NT2/D1 (cell line): ENCODE measurements around the gene PAK2.

ENCODE experiments used
- SUZ12 ChIP-seq: IDR thresholded peaks from 2 replicates; pipeline ENCODE4 v1.6.1; 2011; ENCODE audit not compliant: insufficient read length, insufficient read depth; ENCODE audit errors: extremely low read depth
- YY1 ChIP-seq: IDR thresholded peaks from 2 replicates; pipeline ENCODE4 v1.6.1; 2011; ENCODE audit not compliant: insufficient read length, insufficient read depth
- ZNF274 ChIP-seq: IDR thresholded peaks from 2 replicates; pipeline ENCODE4 v1.6.1; 2011; ENCODE audit warnings: mild to moderate bottlenecking, low read depth, low read length

DNA sequence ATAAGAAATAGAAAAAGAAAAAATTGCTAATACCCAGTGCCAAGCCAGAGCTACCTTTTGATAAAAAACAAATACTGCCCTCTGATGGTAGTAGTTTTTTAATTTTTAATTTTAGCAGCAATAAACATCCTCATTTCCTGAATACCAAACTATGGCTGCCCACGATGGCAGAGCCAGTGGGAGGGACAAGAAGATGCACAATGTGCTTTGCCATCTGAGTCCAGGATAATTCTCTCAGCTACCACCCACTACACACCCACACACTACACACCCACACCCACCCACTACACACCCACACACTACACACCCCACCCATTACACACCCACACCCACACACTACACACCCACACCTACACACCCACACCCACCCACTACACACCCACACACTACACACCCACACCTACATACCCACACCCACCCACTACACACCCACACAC, 45.4 kb upstream of the PAK2 start:
- TF ChIP-seq ZNF274 (no peak), SUZ12 (no peak), YY1 (no peak)
